WTC11 (cell line): Measurements from ENCODE around the gene XPR1.

ENCODE experiments used
- CREB1 ChIP-seq: sonication (generic); formaldehyde crosslinking; IDR thresholded peaks from 2 replicates; pipeline ENCODE4 v1.8.0; 2023; ENCODE audit warnings: mild to moderate bottlenecking, missing genetic modification reagents
- CREM ChIP-seq: sonication (generic); formaldehyde crosslinking; IDR thresholded peaks from 2 replicates; pipeline ENCODE4 v1.8.1; 2022; ENCODE audit warnings: mild to moderate bottlenecking, missing genetic modification reagents, moderate library complexity
- CTCF ChIP-seq: fragments of 200-600 bp; IDR thresholded peaks from 2 replicates; pipeline ENCODE4 v1.8.0; 2022; ENCODE audit warnings: antibody characterized with exemption
- GABPB1 ChIP-seq: sonication (generic); formaldehyde crosslinking; IDR thresholded peaks from 2 replicates; pipeline ENCODE4 v1.8.1; 2023; ENCODE audit warnings: mild to moderate bottlenecking, missing genetic modification reagents
- IRF1 ChIP-seq: sonication (generic); formaldehyde crosslinking; IDR thresholded peaks from 2 replicates; pipeline ENCODE4 v1.8.0; 2023; ENCODE audit warnings: missing genetic modification reagents
- KAT7 ChIP-seq: sonication (generic); formaldehyde crosslinking; IDR thresholded peaks from 2 replicates; pipeline ENCODE4 v1.8.1; 2023; ENCODE audit warnings: missing genetic modification reagents, mild to moderate bottlenecking, borderline replicate concordance
- MAX ChIP-seq: sonication (generic); formaldehyde crosslinking; IDR thresholded peaks from 2 replicates; pipeline ENCODE4 v1.8.0; 2022; ENCODE audit warnings: mild to moderate bottlenecking, missing genetic modification reagents
- MYBL2 ChIP-seq: sonication (generic); formaldehyde crosslinking; IDR thresholded peaks from 2 replicates; pipeline ENCODE4 v1.8.1; 2023; ENCODE audit warnings: mild to moderate bottlenecking, moderate library complexity, missing genetic modification reagents
- NR2C2 ChIP-seq: sonication (generic); formaldehyde crosslinking; IDR thresholded peaks from 2 replicates; pipeline ENCODE4 v1.8.0; 2022; ENCODE audit warnings: mild to moderate bottlenecking, missing genetic modification reagents
- TCF7 ChIP-seq: sonication (generic); formaldehyde crosslinking; IDR thresholded peaks from 2 replicates; pipeline ENCODE4 v1.8.0; 2022; ENCODE audit warnings: mild to moderate bottlenecking, low read depth, missing genetic modification reagents, moderate library complexity
- USF2 ChIP-seq: sonication (generic); formaldehyde crosslinking; IDR thresholded peaks from 2 replicates; pipeline ENCODE4 v1.8.1; 2023; ENCODE audit warnings: mild to moderate bottlenecking, missing genetic modification reagents, moderate library complexity
- ZMAT4 ChIP-seq: fragments of 250-450 bp; sonication (Bioruptor Pico); IDR thresholded peaks from 2 replicates; pipeline ENCODE4 v1.9.0; 2021; ENCODE audit warnings: mild to moderate bottlenecking
- ZNF512 ChIP-seq: sonication (generic); formaldehyde crosslinking; IDR thresholded peaks from 2 replicates; pipeline ENCODE4 v1.8.1; 2022; ENCODE audit warnings: missing genetic modification reagents, borderline replicate concordance

GRCh38 chr1:180675586-180675985 lies 43.8 kb downstream of the XPR1 start:
- no peak for TF ChIP-seq GABPB1
- no peak for TF ChIP-seq MAX (CRISPR knock-in tag)
- TF ChIP-seq USF2 = no peak
- no peak for TF ChIP-seq CTCF
- TF ChIP-seq KAT7 (CRISPR knock-in tag) = no peak
- TF ChIP-seq ZNF512 (CRISPR knock-in tag) = no peak
- no peak for TF ChIP-seq ZMAT4 (CRISPR knock-in tag)
- no peak for TF ChIP-seq CREB1 (CRISPR knock-in tag)
- TF ChIP-seq MYBL2 (CRISPR knock-in tag) = no peak
- TF ChIP-seq NR2C2 (CRISPR knock-in tag) = no peak
- TF ChIP-seq CREM (CRISPR knock-in tag) = no peak
- no peak for TF ChIP-seq TCF7 (CRISPR knock-in tag)
- no peak for TF ChIP-seq IRF1 (CRISPR knock-in tag)
